ENCODE measurements around the gene CCL18. TPM values are rescaled to one million over a fixed set of nuclear protein-coding genes. Genes with fewer than 3 reads are reported as not detected.
"Not testable (repeated sequence)": the region's sequence is repeated elsewhere in the genome, so short reads cannot be mapped to it uniquely, and the experiment has no call there.

CCL18 gene
- total RNA-seq, 4 donors from 2014 or later = 1.7 to 21.5 (median 9.8) TPM

GRCh38 chr17:36086791-36087190 lies 22.7 kb downstream of the CCL18 start:
- no peak for TF ChIP-seq CTCF (IDR thresholded peaks at IDR 0.05)
- ATAC-seq (ENCODE audit: low FRiP score) (no peak), DNase-seq (ENCODE audit: low spot score) (no peak)

DNA sequence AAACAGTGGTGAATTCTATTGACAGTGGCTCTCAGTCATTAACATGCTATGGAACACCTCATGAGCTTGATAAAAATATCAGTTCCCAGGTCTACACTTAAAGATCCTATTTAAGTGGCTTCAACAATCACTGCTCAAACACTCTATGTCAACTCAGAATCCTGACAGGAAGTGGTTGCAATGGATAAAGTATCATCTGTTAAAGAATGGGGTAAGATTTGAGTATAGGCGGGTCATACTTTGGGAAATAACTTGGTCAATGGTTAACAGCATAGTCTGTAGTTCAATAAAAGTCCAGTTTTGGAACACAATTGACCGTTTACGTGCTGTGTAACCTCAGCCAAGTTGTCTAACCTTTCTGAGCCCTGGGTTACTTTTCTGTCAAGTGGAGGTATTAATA lies 23.4 kb downstream of the CCL18 start:
- ATAC-seq (ENCODE audit: low FRiP score); DNase-seq (ENCODE audit: low spot score): not testable (repeated sequence)

DNA sequence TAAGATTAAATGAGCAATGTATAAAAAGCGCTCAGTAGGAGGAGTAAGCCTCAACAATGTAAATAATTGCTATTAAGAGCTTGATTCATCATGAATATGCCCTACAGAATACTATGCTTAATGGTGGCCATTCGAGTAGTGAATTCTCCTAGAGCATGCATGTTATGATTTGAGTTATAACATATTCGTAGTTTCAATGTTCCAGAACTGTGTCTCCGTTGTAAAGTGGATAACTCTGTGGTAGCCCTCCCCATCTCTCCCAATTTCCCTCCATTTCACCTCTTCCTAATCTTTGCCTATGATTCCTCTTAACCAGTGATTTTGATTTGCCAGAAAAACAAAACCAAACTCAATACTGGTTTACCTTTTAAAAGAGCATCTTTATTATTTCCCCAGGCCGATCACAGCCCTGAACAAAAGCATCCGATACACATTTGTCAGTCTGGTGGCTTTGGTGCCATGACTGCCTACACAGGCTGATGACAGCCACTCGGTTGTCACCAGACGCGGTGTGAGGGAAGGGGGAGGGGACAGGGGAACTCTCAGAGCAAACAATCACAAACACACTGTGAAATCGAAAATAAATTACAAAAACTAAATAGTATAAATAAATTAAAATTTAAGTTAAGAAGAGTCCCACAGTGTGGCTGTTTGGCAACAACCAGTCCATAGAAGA lies 24.0 kb downstream of the CCL18 start:
- not testable (repeated sequence) for ATAC-seq (ENCODE audit: low FRiP score); DNase-seq (ENCODE audit: low spot score)

DNA sequence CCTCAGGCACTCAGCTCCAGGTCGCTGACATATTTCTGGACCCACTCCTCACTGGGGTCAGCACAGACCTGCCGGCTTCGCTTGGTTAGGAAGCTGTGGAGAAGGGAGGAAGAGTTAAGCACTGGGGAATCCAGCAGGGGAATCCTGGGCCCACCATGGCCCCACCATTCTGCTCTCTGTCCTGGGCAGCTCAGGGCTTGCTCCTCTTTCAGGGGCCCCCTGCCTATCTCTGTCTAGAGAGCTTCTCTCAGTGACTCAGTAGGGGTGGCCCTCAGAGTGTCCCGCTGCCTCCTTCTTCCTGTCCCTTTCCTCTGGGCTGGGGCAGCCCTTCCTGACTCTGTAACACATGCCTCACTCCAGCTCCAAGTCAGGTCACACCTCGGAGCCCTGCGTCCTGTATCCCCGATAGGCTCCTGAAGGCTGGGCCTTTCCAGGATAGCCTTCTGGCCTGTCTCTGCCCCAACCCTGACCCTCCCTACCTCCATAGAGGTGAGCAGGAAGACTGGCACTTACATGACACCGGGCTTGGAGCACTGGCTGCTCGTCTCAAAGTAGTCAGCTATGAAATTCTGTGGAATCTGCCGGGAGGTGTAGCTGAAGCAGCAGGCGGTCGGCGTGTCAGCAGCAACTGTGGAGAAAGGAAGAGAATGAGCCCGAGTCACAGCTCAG lies 24.7 kb downstream of the CCL18 start:
- DNase-seq (ENCODE audit: low spot score) (no peak), ATAC-seq (ENCODE audit: low FRiP score) (peak; percentile 36)
- TF ChIP-seq CTCF (IDR thresholded peaks at IDR 0.05) = no peak

GRCh38 chr17:36089339-36089865 lies 25.3 kb downstream of the CCL18 start:
- no peak for ATAC-seq (ENCODE audit: low FRiP score)
- DNase-seq (ENCODE audit: low spot score) = no peak
- no peak for TF ChIP-seq CTCF (IDR thresholded peaks at IDR 0.05)

GRCh38 chr17:36089888-36090836 lies 26.1 kb downstream of the CCL18 start, which contains the start of gene CCL3:
CCL3 (minus strand) TSS chr17:36090143; CDS start chr17:36090058, 85 bp downstream.
- ATAC-seq (ENCODE audit: low FRiP score) (no peak), DNase-seq (ENCODE audit: low spot score) (no peak)
- no peak for TF ChIP-seq CTCF (IDR thresholded peaks at IDR 0.05)

- ATAC-seq (ENCODE audit: low FRiP score) (no peak), DNase-seq (ENCODE audit: low spot score) (no peak)
- no peak for TF ChIP-seq CTCF (IDR thresholded peaks at IDR 0.05)
Observed at GRCh38 chr17:36092230-36092629, 28.2 kb downstream of the CCL18 start.

GRCh38 chr17:36092715-36093114 lies 28.6 kb downstream of the CCL18 start:
- ATAC-seq (ENCODE audit: low FRiP score); DNase-seq (ENCODE audit: low spot score): not testable (repeated sequence)
